HG02678 (cell line): Measurements from ENCODE around the gene C11orf86.
"Not testable (repeated sequence)": the region's sequence is repeated elsewhere in the genome, so short reads cannot be mapped to it uniquely, and the experiment has no call there.

Experiments used
- ATAC-seq: cut with Tn5 transposase; IDR thresholded peaks from one replicate; pipeline ENCODE4 v1.9.1; 2021; ENCODE audit warnings: mild to moderate bottlenecking, moderate library complexity; ENCODE audit not compliant: unreplicated experiment

Gene C11orf86

DNA sequence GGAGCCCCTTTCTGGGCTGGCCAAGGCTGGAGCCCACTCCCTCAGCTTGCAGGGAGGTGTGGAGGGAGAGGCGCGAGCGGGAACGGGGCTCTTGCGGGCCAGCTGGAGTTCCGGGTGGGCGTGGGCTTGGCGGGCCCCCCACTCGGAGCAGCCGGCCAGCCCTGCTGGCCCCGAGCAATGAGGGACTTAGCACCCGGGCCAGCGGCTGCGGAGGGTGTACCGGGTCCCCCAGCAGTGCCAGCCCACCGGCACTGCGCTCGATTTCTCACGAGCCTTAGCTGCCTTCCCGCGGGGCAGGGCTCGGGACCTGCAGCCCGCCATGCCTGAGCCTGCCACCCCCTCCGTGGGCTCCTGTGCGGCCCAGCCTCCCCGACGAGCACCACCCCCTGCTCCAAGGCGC is 13.6 kb downstream of the C11orf86 start:
- ATAC-seq: not testable (repeated sequence)

DNA sequence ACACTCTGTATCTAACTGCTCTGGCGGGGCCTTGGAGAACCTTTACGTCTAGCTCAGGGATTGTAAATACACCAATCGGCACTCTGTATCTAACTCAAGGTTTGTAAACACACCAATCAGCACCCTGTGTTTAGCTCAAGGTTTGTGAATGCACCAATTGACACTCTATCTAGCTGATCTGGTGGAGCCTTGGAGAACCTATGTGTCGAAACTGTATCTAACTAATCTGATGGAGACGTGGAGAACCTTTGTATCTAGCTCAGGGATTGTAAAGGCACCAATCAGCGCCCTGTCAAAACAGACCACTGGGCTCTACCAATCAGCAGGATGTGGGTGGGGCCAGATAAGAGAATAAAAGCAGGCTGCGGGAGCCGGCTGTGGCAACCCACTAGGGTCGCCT is 14.3 kb downstream of the C11orf86 start:
- not testable (repeated sequence) for ATAC-seq

DNA sequence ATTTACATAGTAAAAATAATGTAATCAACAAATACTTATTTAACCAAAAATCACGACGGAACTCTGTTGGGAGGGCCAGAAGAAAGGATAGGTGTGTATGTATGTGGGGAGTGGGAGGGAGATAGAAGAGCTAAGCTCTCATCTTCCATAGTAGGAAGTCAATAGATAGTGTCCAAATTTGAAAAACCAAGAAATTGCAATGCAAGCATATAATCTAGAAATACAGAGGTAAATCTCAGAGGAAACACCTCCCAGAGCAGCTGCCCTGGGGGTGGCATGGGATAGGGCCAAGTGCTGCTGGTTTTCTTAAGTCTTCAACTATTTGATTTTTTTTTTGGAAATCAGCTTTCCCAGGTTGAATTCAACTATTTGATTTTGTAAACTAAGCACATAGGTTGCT is 16.9 kb downstream of the C11orf86 start:
- no peak for ATAC-seq

DNA sequence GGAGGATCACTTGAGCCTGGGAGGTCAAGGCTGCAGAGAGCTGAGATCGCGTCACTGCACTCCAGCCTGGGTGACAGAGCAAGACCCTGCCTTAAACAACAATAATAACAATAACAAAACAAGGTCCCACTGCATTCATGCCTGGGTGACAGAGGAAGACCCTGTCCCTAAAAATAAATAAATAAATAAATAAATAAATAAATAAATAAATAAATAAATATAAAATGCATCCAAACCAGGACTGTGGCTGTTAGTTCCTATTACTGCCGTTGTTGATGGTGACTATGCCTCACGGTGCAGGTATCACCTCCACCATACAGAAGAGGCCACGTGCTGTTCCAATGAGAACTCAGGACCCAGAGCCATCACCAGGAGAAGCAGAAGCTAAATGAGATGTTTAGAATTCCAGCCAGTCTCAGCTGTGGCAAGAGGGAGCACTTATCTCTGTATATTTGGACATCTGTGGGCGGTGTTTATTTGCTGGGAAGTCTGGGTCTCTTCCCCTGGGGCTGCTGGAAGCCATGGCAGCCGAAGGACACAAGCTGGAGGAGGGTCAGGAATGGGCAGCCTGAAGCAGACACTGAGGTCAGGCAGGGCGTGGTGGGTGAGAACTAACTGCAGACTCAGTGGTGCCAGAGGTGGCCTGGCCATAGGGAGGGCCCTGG is 21.6 kb downstream of the C11orf86 start:
- ATAC-seq: no peak

DNA sequence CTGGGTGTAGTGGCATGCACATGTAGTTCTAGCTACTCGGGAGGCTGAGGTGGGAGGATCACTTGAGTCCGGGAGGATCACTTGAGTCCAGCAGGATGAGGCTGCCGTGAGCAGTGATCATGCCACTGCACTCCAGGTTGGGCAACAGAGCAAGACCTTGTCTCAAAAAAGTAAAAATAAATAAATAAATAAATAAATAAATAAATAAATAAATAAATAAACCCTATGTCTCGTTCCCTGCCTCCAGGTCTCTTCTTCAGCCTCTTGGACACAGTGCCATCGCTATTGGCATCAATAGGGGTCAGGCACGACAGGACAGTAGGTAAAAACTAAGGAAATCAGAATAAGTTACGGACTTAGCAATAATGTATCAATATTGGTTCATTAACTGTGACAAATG is 24.5 kb downstream of the C11orf86 start:
- no peak for ATAC-seq

DNA sequence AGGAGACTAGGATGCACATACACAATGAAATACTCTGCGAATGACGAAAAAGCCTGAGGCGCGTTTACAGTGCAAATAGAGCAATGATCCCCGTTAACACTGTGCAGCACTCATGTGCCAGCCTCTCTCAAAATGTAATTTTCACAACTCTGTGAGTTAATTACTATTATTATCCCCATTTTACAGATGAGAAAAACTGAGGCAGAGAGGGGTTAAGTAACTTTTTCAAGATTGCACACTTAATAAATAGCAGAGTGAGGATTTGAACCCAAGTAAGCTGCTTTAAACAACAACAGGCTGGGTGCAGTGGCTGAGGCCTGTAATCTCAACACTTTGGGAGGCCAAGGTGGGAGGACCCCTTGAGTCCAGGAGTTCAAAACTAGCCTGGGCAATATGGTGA is 26.2 kb downstream of the C11orf86 start:
- ATAC-seq: no peak

DNA sequence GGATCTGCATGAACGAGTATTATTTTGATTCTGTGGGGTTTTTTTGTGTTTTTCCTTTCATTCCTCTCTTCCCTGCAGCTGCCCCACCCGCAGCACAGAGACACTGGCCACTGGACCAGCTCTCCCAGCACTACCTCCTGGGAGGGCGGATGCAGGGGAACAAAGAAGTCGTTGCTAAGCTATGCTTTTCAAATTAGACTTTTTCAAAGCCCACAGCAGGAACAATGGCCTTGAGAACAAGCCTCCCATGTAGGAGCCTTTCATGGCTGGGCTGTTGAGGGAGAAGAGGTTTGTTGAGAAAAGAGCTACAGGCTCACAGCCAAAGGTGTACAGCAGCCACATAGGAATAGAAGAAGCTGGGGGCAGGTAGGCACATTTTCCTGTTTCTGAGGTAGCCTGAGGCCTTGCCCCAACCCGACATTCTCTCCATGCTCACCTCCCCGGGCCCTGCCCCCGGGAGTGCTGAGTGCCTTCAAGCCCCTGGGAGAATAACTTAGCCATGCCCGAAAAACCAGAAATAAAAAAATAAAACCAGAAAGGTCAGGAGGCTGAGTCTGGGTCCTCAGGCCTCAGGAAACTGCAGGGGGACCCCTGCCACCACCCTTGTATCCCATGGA is 27.3 kb downstream of the C11orf86 start:
- ATAC-seq: no peak

DNA sequence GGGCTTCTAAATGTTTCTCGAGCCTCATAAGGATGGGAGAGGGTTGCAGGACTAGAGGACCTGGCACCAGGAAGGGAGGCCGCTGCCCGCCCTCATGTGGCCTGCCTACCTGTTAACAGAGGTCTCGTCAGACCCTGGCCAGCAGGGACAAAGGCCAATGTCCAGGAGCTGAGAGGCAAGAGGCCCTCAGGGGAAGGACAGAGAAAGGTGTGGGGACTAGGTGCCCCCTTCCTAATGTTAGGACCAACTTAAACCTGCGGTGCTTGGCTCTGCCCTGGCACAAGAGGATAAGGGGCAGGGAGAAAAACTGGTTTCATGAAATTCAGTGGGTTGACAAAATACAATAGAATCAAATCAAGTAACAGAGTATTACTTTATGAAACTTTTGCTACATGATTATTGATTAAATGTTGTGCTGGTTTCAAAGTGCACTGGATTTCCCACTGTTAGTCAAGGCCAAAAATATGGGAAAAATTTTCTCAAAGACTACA is 27.9 kb downstream of the C11orf86 start:
- no peak for ATAC-seq

DNA sequence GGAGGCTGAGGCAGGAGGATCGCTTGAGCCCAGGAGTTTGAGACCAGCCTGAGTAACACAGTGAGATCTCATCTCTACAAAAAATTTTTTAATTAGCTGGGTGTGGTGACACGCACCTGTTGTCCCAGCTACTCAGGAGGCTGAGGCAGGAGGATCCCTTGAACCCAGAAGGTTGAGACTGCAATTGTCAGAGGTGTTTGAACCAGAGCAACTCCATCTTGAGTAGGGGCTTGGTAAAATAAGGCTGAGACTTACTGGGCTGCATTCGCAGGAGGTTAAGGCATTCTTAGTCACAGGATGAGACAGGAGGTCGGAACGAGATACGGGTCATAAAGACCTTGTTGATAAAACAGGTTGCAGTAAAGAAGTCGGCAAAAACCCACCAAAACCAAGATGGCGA is 30.1 kb downstream of the C11orf86 start:
- not testable (repeated sequence) for ATAC-seq

DNA sequence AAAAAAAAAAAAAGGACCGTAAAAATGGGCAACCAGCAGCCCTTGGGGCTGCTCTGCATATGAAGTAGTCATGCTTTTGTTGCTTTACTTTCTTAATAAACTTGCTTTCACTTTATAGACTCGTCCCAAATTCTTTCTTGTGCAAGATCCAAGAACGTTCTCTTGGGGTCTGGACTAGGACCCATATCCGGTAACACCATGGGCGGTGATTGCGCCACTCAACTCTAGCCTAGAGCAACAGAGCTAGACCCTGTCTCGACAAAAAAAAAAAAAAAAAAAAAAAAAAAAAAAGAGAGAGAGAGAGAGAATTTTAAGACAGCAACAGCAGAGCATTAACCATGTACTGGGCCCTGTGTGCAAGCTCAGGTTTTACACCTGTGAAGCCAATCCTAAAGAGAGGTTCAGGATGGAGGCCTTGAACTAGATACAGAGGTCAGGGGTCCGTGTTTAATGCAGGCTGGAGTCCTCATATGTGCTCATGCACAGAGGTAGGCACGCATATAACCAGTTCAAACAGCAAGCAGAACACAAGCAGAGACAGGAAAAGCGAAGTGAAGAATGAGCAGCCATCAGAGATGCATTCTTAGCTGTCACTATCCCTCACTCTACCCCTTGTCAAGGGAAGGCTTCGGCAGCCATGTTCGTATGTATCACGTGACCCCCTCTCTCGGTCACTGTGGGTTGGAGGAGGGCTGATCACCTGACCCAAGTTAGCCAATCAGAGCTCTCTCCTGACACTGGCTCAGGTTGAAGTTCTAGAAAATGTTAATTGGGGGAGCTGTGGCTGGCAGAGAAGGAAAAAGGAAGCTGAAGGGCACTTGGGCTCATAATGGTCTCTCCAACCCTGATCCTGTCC is 31.2 kb downstream of the C11orf86 start:
- ATAC-seq: no peak

DNA sequence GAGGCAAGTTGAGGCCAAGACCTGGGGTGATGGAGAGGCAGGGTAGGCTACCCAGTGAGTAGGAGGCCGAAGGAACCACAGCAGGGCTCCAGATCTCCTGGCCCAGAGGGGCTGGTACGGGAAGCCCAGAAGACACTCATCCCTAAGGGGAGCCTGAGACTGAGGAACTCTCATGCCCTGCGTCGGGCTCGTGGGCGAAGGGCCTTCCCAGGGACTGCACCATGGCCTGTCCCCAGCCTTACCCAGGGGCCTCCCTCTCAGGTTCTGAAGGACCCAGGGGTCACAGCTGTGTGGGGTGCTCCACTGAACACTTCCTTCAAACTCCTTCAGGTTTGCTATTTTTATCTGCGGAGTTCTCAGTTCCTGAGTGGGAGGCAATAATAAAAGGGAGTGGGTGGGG is 32.0 kb downstream of the C11orf86 start:
- no peak for ATAC-seq

DNA sequence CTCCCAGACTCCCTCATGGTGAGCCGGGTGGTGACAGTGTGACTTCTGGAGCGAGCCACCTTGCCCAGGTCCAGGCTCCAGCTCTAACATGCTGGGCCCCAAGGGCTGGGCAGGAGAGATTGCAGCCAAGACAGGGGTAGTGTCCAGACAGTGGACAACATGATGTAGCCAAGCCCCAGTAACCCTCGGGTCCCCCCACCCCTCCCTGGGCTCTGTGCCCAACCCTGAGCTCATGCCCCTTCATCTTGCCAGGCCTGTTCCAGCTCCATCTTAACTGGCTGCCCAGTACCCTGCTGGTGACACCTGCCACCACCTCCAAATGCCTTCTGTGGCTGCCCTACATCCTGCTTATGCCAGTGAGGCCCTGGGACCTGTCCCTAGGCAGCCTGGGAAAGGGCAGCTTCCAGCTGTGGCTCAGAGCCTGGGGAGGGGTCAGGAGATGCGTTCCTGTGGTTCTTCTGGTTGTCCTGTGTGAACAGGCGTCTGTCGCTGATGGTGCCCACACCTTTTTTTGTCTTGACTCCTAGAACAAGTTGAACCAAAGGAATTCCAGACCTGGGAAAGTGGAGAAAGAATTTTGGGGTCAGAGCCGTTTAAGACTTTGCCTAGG is 35.3 kb downstream of the C11orf86 start:
- ATAC-seq: no peak

DNA sequence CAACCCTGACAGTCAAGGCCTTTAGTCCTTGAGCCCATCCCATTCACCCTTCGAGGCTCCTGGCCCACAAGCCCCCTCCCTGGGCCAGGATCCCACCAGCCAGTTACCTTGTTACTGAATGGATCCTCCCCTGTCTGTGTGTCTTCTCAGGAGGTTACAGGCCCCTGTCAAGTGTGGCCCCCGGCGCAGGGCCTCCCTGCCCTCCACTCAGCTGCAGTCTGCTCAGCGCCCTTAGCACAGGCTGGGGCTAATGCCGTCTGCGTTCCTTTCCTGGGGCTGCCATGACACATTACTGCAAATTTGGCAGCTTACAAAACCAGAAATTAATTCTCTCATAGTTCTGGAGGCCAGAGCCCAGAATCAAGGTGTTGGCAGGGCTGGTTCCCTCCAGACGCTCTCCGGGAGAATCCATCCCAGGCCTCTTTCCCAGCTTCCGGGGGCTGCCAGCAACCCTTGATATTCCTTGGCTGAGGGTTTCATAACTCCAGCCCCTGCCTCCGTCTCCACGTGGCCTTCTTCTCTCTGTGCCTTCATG is 38.5 kb downstream of the C11orf86 start:
- ATAC-seq: no peak

DNA sequence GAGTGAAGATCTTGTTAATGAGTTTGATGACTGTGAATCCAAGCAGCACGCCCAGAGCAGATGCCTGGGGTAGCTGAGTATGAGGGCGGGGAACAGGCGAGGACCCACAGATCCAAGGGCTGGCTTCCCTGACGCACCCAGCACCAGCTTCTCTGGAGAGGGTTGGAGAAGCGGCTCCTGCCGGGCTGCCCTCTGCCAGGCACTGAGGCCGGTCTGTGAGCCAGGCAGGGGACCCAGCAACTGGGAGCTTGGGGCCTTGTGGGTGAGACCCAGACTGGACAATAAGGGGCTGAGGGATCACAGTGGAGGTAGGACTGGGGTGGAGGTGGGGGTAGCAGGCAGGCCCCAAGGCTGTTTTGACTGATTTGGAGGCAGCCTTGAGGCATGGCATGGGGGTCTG is 39.2 kb downstream of the C11orf86 start:
- no peak for ATAC-seq

DNA sequence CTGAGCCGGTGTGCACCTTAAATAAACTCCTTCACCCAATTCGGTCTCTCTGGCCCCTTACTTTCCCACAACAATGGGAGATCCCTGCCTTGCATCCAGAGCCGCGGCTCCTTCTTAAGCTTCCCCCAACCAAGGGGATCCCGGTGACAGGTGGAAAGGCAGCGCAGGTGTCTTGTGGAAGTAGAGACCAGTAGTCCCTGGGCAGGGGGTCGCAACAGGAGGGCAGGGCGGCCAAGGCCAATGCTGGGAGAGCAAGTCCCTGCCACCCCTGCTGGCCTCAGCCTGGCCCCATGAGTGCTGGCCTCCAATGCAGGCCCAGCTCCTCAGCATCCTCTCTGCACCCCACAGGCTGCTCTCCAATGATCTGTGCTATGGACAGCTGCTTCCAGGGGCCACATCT is 39.9 kb downstream of the C11orf86 start:
- ATAC-seq: no peak

DNA sequence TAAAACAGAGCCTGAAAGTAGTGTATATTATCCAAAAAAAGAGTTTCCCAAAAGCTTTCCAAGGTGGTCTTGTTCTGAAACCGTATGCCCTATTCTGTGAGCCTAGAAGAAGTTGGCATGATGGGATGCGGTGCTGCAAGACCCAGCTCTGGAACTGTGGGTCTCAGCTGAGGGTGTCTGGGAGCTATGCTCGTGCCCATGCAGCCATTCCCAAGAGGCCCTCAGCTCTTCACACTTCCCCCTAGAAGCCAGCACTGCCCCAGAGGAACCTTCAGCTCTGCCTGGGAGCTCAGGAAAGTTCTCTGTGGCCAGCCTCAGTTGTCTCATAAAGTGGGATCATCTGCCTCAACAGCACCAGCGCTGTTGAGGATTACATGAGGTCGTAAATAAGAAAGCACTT is 41.4 kb downstream of the C11orf86 start:
- ATAC-seq: no peak

DNA sequence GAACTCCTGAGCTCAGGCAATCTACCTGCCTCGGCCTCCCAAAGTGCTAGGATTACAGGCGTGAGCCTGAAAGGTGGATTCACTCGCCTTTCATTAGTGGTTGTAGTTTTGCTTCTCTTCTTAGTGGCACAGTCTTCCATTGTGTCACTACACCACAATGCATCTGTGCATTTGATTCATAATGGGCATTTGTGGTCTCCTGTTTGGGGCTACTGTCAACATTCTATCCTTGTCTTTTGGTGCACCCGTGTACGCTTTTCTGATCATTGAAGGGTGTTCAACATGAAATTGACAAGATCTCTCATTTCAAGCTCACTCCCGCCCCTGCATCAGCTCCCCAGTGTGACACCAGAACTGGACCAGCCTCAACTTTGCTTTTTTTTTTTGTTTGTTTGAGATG is 45.8 kb downstream of the C11orf86 start:
- no peak for ATAC-seq

DNA sequence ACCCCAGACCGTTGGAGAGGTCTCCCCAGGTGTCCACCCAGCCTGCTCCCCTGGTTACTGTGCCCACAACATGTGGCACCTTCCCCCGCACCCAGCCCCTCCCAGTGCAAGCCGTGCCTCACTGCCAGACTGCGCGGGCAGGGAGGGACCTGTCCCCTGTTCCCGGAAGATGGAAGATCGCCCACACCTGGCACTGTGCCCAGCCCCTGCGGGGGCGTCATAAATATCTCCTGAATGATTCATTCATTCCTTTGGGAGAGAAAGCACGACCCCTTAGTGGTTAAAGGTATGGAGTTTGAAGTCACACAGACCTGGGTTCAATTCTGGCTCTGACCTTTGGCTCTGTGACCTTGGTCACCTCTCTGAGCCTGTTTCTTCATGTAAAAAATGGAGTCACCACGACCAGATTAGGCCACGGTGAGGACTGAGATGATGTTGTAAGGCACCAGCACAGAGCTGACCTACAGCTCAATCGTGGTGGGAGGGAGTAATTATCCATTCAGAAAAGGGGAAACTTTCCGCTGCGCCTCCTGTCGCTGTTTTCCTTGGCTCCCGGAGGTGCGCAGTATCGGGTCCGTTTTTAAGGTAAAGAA is 47.3 kb downstream of the C11orf86 start:
- no peak for ATAC-seq

DNA sequence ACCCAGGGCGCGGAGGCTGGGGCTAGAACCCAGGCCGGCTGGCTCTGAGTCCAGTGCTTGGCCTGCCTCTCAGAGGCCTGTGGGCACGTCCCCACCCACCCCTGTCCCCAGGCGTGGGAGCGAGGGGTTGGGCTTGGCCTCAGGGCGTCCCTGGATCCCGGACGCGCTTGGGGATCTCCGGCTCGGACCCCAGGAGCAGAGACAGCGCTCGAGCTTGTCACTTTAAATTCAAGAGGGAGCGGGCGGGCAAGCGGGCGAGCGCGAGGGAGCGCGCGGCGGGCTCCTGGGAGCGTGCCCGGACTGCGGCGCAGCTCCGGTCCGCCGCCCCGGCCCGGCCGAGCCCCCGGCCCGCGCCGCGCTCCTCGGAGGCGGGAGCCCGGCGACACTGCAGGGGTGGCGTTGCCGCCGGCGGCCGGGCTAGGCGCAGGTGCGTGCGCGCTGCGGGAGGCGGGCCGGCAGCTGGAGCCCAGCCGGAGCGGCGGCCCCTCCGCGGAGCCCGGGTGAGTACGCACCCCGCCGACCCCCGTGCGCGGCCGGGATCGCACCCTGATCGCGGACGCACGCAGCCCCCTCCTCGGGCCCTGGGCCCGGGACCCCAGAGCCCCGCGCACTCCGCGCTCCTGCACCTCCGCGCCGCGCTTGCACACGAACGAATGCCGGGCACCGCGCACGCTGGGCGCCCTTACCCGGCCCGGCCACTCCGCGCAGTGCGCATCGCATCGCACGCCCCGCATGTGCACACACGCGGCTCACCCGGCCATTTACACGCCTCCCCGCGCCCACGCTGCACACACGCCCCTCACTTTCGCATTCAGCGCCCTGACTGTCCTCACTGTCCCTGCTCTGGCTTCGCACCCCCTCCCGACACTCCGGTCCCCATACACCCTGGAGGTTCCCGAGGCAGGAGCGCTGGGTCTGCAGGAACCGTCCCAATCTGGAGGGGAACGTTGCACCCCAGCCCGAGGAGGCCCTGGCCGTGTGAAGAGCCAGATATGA is 48.2 kb downstream of the C11orf86 start, which contains the start of gene SYT12:
Gene SYT12, plus strand, starts transcription at position 174 of the 996 bp plus-strand sequence. CDS start 7,011 bp downstream, outside the sequence.
- no peak for ATAC-seq
